Transverse colon (tissue), 4 donors: ENCODE data around the gene GATB. TPM values are rescaled to one million over a fixed set of nuclear protein-coding genes. Genes with fewer than 3 reads are reported as not detected.

Experiments used
- DNase-seq: peaks from one replicate; pipeline ENCODE4 v3.0.0-alpha.2; 2019
- H3K27ac ChIP-seq, 4 donors: fragments of 200-600 bp; sonication (generic); 2 replicates each; pipeline ENCODE4 v1.5.1; 2016 to 2018; ENCODE audit warnings: inconsistent platforms in 4 of 4
- H3K27me3 ChIP-seq: fragments of 200-600 bp; sonication (generic); 2 replicates; pipeline ENCODE4 v1.5.1; 2017; ENCODE audit warnings: inconsistent platforms
- H3K36me3 ChIP-seq, 4 donors: fragments of 200-600 bp; sonication (generic); 2 replicates each; pipeline ENCODE4 v1.5.1; 2017 to 2019; ENCODE audit warnings: inconsistent platforms in 4 of 4
- H3K4me1 ChIP-seq, 4 donors: fragments of 200-600 bp; sonication (generic); 2 replicates each; pipeline ENCODE4 v1.5.1; 2017 to 2020; ENCODE audit warnings: inconsistent platforms in 4 of 4
- H3K4me3 ChIP-seq, 4 donors: fragments of 200-600 bp; sonication (generic); 1 replicate in 1 of 4; 2 replicates in 3 of 4; pipeline versions ENCODE4 v1.5.1 to v1.6.1; 2017 to 2019; ENCODE audit warnings: inconsistent platforms in 4 of 4
- H3K9me3 ChIP-seq, 2 donors: fragments of 200-600 bp; sonication (generic); 2 replicates each; pipeline ENCODE4 v1.5.1; 2017 to 2019; ENCODE audit warnings: inconsistent platforms in 2 of 2
- EP300 ChIP-seq: sonication (generic); formaldehyde crosslinking; IDR thresholded peaks from one replicate; pipeline ENCODE4 v1.6.1; 2017; ENCODE audit warnings: antibody characterized with exemption, low read depth
- POLR2A ChIP-seq: fragments of 450-650 bp; IDR thresholded peaks from one replicate; pipeline ENCODE4 v1.6.1; 2016; ENCODE audit warnings: antibody characterized with exemption, mild to moderate bottlenecking, moderate library complexity
- POLR2AphosphoS5 ChIP-seq, 3 donors: sonication (generic); formaldehyde crosslinking; IDR thresholded peaks; one replicate each; pipeline ENCODE4 v1.6.1; 2016; ENCODE audit warnings: antibody characterized with exemption in 3 of 3
- WGBS, 2 donors: methylation state at CpG; one replicate each; pipeline ENCODE4 v1.1.5; 2018; ENCODE audit warnings: low coverage in 1 of 2; 5-methylcytosine and 5-hydroxymethylcytosine counted together
- in situ Hi-C, 4 donors: fragments of 200-750 bp; cut with MboI; loops; one replicate each; pipeline versions ENCODE4 v1.15.0 to v1.15.1; 2017; ENCODE audit warnings: low sequenced_read_pairs in 3 of 4, low pct_ligation_motif_present in 1 of 4, low pct_unique_long_range_greater_than_20kb in 1 of 4
- intact Hi-C: fragments of 100-400 bp; cut with DNase I; formaldehyde crosslinking; loops from one replicate; pipeline ENCODE4 v1.15.1; 2023; ENCODE audit warnings: low total_unique reads
- total RNA-seq, 4 donors: library from RNA; depleted of rRNA; stranded (reverse); fragments of >200 nt; gene quantifications; one replicate each; pipeline ENCODE4 v1.1.0, GENCODE V29; 2016
- TF ChIP-seq, protein P1 (sequence below), 5 experiments: fragments of 200-600 bp in 3 of 5; fragments of 450-650 bp in 2 of 5; sonication (generic) in 3 of 5; IDR thresholded peaks; 1 replicate in 2 of 5; 2 replicates in 3 of 5; pipeline ENCODE4 v1.5.1; 2016 to 2017; ENCODE audit warnings: antibody characterized with exemption in 5 of 5, inconsistent platforms in 3 of 5, mild to moderate bottlenecking in 2 of 5, moderate library complexity in 1 of 5

Gene GATB
- total RNA-seq, 4 donors from 2014 or later, result 22.5 to 111 (median 27.3) TPM

DNA sequence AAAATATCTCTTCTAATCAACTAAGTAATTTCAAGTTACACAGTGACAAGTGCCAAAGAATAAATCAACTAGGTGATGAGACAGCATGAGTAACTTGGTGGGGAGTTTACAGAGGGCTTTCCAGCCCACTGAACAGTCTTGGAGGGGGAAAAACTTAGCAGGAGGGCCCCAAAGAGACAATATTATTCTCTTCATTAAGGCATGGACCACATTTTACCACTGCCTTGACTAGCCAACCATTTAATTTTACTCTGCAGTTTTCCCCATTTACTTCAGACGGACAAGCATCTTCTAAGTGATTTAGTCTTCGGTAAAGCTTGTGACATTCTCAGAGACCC is 25.3 kb upstream of the GATB start:
- DNase-seq, result no peak
- no peaks in the 10 kb centered on the region for H3K4me1 ChIP-seq
- intact Hi-C loops (loop anchor here (2.0 kb wide), 1 partner anchor 47 kb away; no protein-coding TSS in a partner anchor), in situ Hi-C loops (no loop called here)
- TF ChIP-seq EP300 (no peak), POLR2AphosphoS5 (IDR thresholded peaks at IDR 0.05) (no peak), POLR2A (no peak)
- TF ChIP-seq, protein P1, sequence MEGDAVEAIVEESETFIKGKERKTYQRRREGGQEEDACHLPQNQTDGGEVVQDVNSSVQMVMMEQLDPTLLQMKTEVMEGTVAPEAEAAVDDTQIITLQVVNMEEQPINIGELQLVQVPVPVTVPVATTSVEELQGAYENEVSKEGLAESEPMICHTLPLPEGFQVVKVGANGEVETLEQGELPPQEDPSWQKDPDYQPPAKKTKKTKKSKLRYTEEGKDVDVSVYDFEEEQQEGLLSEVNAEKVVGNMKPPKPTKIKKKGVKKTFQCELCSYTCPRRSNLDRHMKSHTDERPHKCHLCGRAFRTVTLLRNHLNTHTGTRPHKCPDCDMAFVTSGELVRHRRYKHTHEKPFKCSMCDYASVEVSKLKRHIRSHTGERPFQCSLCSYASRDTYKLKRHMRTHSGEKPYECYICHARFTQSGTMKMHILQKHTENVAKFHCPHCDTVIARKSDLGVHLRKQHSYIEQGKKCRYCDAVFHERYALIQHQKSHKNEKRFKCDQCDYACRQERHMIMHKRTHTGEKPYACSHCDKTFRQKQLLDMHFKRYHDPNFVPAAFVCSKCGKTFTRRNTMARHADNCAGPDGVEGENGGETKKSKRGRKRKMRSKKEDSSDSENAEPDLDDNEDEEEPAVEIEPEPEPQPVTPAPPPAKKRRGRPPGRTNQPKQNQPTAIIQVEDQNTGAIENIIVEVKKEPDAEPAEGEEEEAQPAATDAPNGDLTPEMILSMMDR (IDR thresholded peaks at IDR 0.05), result no peak
- no peaks in the 10 kb centered on the region for H3K36me3 ChIP-seq
- H3K4me3 ChIP-seq, result no peak overlapping the region
- 85 to 100% methylated on average over 2 of the region's 2 CpGs for WGBS, 2 donors
- no peaks in the 10 kb centered on the region for H3K27me3 ChIP-seq
- no peak overlapping the region for H3K27ac ChIP-seq
- no peaks in the 10 kb centered on the region for H3K9me3 ChIP-seq

DNA sequence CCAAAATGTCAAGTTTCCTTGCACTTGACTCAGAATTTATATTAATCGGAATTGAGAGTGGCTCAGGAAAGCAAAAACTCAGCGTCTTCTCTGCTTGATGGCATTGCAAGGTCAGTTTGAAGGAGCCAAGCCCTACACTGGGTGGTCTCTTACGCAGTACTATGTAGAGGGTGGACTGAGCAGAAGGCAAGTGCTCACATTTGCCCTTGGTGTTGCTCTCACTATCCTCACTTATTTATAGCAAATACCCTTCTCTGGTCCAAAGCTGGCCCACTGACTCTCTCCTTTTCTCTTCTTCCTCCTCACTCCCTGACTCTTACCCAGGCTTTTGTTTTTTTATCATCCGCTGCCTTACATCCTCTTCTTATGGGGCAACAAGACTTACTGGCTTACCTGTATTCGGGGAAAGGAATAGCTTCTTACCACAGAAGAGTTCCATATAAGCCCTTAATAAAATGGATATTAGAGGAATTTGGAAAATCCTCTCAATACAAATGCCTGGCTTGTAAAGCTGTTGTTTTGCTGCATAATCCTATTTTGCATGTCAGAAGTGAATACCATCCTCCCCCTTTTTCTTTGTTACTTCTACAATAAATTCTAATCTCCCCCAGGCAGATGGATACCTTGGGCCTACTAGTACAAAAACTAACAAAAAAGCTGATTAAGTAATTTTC is 24.8 kb upstream of the GATB start:
- intact Hi-C loops, result loop anchor here (2.0 kb wide), 1 partner anchor 47 kb away; no protein-coding TSS in a partner anchor
- TF ChIP-seq, protein P1 (IDR thresholded peaks at IDR 0.05), result no peak
- TF ChIP-seq POLR2A (no peak), EP300 (no peak), POLR2AphosphoS5 (IDR thresholded peaks at IDR 0.05) (no peak)
- Histone ChIP-seq H3K36me3 (no peaks in the 10 kb centered on the region), H3K9me3 (no peaks in the 10 kb centered on the region), H3K27me3 (no peaks in the 10 kb centered on the region), H3K4me3 (no peak overlapping the region), H3K4me1 (no peaks in the 10 kb centered on the region), H3K27ac (no peak overlapping the region)
- no peak for DNase-seq
- 89 to 98% methylated on average over 5 of the region's 5 CpGs for WGBS, 2 donors
- in situ Hi-C loops, result no loop called here

- no peak for DNase-seq
- 49% methylated on average over 4 to 5 of the region's 5 CpGs for WGBS, 2 donors
- Histone ChIP-seq H3K9me3 (no peaks in the 10 kb centered on the region), H3K36me3 (no peaks in the 10 kb centered on the region), H3K4me1 (no peaks in the 10 kb centered on the region), H3K27ac (no peak overlapping the region), H3K4me3 (no peak overlapping the region), H3K27me3 (no peaks in the 10 kb centered on the region)
- in situ Hi-C loops (no loop called here), intact Hi-C loops (no loop called here)
- no peak for TF ChIP-seq POLR2AphosphoS5 (IDR thresholded peaks at IDR 0.05)
- TF ChIP-seq POLR2A, result no peak
- TF ChIP-seq, protein P1 (IDR thresholded peaks at IDR 0.05), result no peak
- TF ChIP-seq EP300, result no peak
These were observed 23.9 kb upstream of the GATB start for GRCh38 chr4:151784706-151785105.

DNA sequence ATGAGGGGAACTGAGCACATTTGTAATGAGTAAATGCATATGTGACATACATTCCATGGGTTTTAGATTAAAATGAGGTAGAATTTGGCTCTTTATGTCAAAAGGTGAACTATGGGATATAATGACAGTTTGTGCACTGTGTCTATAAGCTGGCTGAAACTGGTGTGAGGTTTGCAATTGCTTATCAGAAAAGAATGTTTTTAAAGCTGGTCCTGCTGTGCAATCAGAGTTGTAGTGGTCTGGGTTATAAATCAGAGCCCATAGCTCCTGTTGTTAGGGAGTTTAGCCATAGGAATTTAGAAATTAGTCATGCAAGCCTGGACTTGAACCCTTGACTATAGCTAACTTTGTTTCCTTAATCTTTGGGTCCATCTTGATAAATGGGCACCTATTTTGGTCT is 23.1 kb upstream of the GATB start:
- intact Hi-C loops, result no loop called here
- no peak for DNase-seq
- H3K27ac ChIP-seq, result no peak overlapping the region
- TF ChIP-seq POLR2A, result no peak
- no peak for TF ChIP-seq EP300
- no peak for TF ChIP-seq POLR2AphosphoS5 (IDR thresholded peaks at IDR 0.05)
- TF ChIP-seq, protein P1 (IDR thresholded peaks at IDR 0.05), result no peak
- in situ Hi-C loops, result no loop called here
- no peaks in the 10 kb centered on the region for H3K4me1 ChIP-seq
- no peak overlapping the region for H3K4me3 ChIP-seq
- H3K9me3 ChIP-seq, result no peaks in the 10 kb centered on the region
- H3K27me3 ChIP-seq, result no peaks in the 10 kb centered on the region
- no peaks in the 10 kb centered on the region for H3K36me3 ChIP-seq
